ENCODE measurements around the gene SEPTIN1. TPM values are rescaled to one million over a fixed set of nuclear protein-coding genes. Genes with fewer than 3 reads are reported as not detected.

SEPTIN1 gene
- polyA plus RNA-seq, 3 donors = 0.31 to 0.60 (median 0.49) TPM

GRCh38 chr16:30369938-30370455 is 12.4 kb downstream of the SEPTIN1 start:
- no peaks in the 10 kb centered on the region for H3K9me3 ChIP-seq (replicated peaks in 1 of 2; ENCODE audit: control insufficient read depth in 1 of 2, insufficient read depth in 1 of 2, low read length in 2 of 2)
- peaks cover 27 to 40% of the 10 kb centered on the region in 2 donors for H3K4me1 ChIP-seq (ENCODE audit: control insufficient read depth in 1 of 2, insufficient read depth in 2 of 2, low read length in 2 of 2)
- no peak for DNase-seq
- no peaks in the 10 kb centered on the region for H3K27me3 ChIP-seq (ENCODE audit: control insufficient read depth in 2 of 2, insufficient read depth in 2 of 2, low read length in 2 of 2)
- peaks cover 41% of the 10 kb centered on the region for H4K20me1 ChIP-seq (ENCODE audit: insufficient read depth, low read length)
- H3K27me3 Mint-ChIP-seq (ENCODE audit: low read depth in 3 of 3) = peaks cover 0 to 6% (median 0%) of the 10 kb centered on the region in 3 donors
- H3K4me3 Mint-ChIP-seq = peak overlapping the region; percentile 57 to 92
- peaks cover 0 to 6% (median 0%) of the 10 kb centered on the region in 7 donors for H3K9me3 Mint-ChIP-seq
- TF ChIP-seq CTCF (IDR thresholded peaks at IDR 0.05) = no peak
- peaks cover 15 to 23% of the 10 kb centered on the region in 2 donors for H3K36me3 ChIP-seq (replicated peaks in 1 of 2; ENCODE audit: control insufficient read depth in 1 of 2, insufficient read depth in 2 of 2, low read length in 2 of 2)
- H3K79me2 ChIP-seq (ENCODE audit: insufficient read depth, low read length) = peaks cover 51% of the 10 kb centered on the region
- H3K36me3 Mint-ChIP-seq = peaks cover 13 to 22% of the 10 kb centered on the region in 2 donors
- under 1% methylated on average over 69 of the region's 76 CpGs for WGBS (ENCODE audit: insufficient coverage)
- H3K4me2 ChIP-seq (replicated peaks; ENCODE audit: extremely low read depth, low read length, poor library complexity, severe bottlenecking) = peak overlapping the region; percentile 100
- H3K27ac ChIP-seq (ENCODE audit: low read depth in 1 of 2, low read length in 2 of 2) = peak overlapping the region; percentile 68 to 86
- H3K4me1 Mint-ChIP-seq = peaks cover 43% of the 10 kb centered on the region
- no peak overlapping the region for H2AFZ ChIP-seq (ENCODE audit: insufficient read depth, low read depth, low read length, poor library complexity, severe bottlenecking)
- peak overlapping the region; percentile 57 to 96 (median 60) for H3K4me3 ChIP-seq (replicated peaks in 1 of 3; ENCODE audit: low read depth in 2 of 3, low read length in 3 of 3)
- H3K27ac Mint-ChIP-seq = peak overlapping the region in 2 of 7 donors; percentile 46 to 96
- intact Hi-C loops (cut with micrococcal nuclease) = loop anchor here (1.0 to 10.0 kb wide), 5 partner anchors 8 to 345 kb away; partner anchors contain the start of genes CD2BP2 (in 1 of the 2), FBRS (in 1 of the 2) and PRR14 (in 1 of the 2)
- peak overlapping the region; percentile 88 for H3K9ac ChIP-seq (ENCODE audit: insufficient read depth, low read length, poor library complexity, severe bottlenecking)

GRCh38 chr16:30369091-30369937 is 13.0 kb downstream of the SEPTIN1 start:
- Histone ChIP-seq H3K27ac (ENCODE audit: low read depth in 1 of 2, low read length in 2 of 2) (peak overlapping the region; percentile 68 to 86), H3K36me3 (replicated peaks in 1 of 2; ENCODE audit: control insufficient read depth in 1 of 2, insufficient read depth in 2 of 2, low read length in 2 of 2) (peaks cover 22 to 30% of the 10 kb centered on the region in 2 donors), H3K4me2 (replicated peaks; ENCODE audit: extremely low read depth, low read length, poor library complexity, severe bottlenecking) (peak overlapping the region; percentile 100), H3K9ac (ENCODE audit: insufficient read depth, low read length, poor library complexity, severe bottlenecking) (peak overlapping the region; percentile 88), H4K20me1 (ENCODE audit: insufficient read depth, low read length) (peaks cover 48% of the 10 kb centered on the region), H3K4me3 (replicated peaks in 1 of 3; ENCODE audit: low read depth in 2 of 3, low read length in 3 of 3) (peak overlapping the region; percentile 57 to 96 (median 60)), H3K9me3 (replicated peaks in 1 of 2; ENCODE audit: control insufficient read depth in 1 of 2, insufficient read depth in 1 of 2, low read length in 2 of 2) (no peaks in the 10 kb centered on the region), H2AFZ (ENCODE audit: insufficient read depth, low read depth, low read length, poor library complexity, severe bottlenecking) (no peak overlapping the region), H3K27me3 (ENCODE audit: control insufficient read depth in 2 of 2, insufficient read depth in 2 of 2, low read length in 2 of 2) (no peaks in the 10 kb centered on the region), H3K4me1 (ENCODE audit: control insufficient read depth in 1 of 2, insufficient read depth in 2 of 2, low read length in 2 of 2) (peaks cover 27 to 40% of the 10 kb centered on the region in 2 donors), H3K79me2 (ENCODE audit: insufficient read depth, low read length) (peaks cover 58% of the 10 kb centered on the region)
- 1% methylated on average over 36 of the region's 45 CpGs for WGBS (ENCODE audit: insufficient coverage)
- Mint-ChIP-seq H3K27ac (peak overlapping the region; percentile 86 to 97 (median 94)), H3K4me1 (peaks cover 43% of the 10 kb centered on the region), H3K4me3 (peak overlapping the region; percentile 92 to 97), H3K36me3 (peaks cover 20 to 28% of the 10 kb centered on the region in 2 donors), H3K27me3 (ENCODE audit: low read depth in 3 of 3) (peaks cover 0 to 6% (median 0%) of the 10 kb centered on the region in 3 donors), H3K9me3 (peaks cover 0 to 6% (median 0%) of the 10 kb centered on the region in 7 donors)
- intact Hi-C loops (cut with micrococcal nuclease) = no loop called here
- TF ChIP-seq CTCF (IDR thresholded peaks at IDR 0.05) = no peak
- DNase-seq = peak in 1 of 3 donors; percentile 38

All from CD14-positive monocyte (primary cell).